ENCODE measurements around the gene SIGLEC15. TPM values are rescaled to one million over a fixed set of nuclear protein-coding genes. Genes with fewer than 3 reads are reported as not detected.

Gene SIGLEC15, protein sequence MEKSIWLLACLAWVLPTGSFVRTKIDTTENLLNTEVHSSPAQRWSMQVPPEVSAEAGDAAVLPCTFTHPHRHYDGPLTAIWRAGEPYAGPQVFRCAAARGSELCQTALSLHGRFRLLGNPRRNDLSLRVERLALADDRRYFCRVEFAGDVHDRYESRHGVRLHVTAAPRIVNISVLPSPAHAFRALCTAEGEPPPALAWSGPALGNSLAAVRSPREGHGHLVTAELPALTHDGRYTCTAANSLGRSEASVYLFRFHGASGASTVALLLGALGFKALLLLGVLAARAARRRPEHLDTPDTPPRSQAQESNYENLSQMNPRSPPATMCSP
- total RNA-seq (not detected in 2 replicates), polyA plus RNA-seq (0.10 TPM in 1 of 2 replicates, not detected in the other), polyA minus RNA-seq (not detected in 2 replicates)
- 0.07 TPM for total RNA-seq (2013)

- no peak within 1 kb of the TSS for H3K27ac ChIP-seq (ENCODE audit: low read length in 2 of 2)
- no peak within 1 kb of the TSS for H3K27ac Mint-ChIP-seq
- CTCF ChIA-PET = no interaction called here
These were observed at the start of gene SIGLEC15 for GRCh38 chr18:45825258-45826044. Gene SIGLEC15, plus strand, starts transcription at chr18:45825675. Its CDS starts 54 bp downstream, at chr18:45825729.

More at GRCh38 chr18:45825258-45826044, at the start of gene SIGLEC15:
- Histone ChIP-seq H3K9ac (ENCODE audit: low read length) (no peak within 1 kb of the TSS), H3K4me3 (ENCODE audit: control extremely low read depth in 1 of 5, extremely low read depth in 1 of 5, insufficient read depth in 1 of 5, low read depth in 2 of 5, low read length in 4 of 5) (no peak within 1 kb of the TSS), H2AFZ (ENCODE audit: insufficient read depth, low read depth, low read length, poor library complexity, severe bottlenecking) (no peak within 1 kb of the TSS), H3K9me3 (ENCODE audit: control extremely low read depth in 1 of 3, control insufficient read depth in 2 of 3, insufficient read depth in 1 of 3, low read length in 2 of 3) (no peaks in the 10 kb centered on the region), H3K4me1 (ENCODE audit: control insufficient read depth in 2 of 2, insufficient read depth in 2 of 2, low read length in 2 of 2) (peaks cover 20 to 27% of the 10 kb centered on the region in 2 donors), H3K27me3 (replicated peaks in 1 of 4; ENCODE audit: control extremely low read depth in 1 of 4, control insufficient read depth in 3 of 4, insufficient read depth in 4 of 4, low read length in 3 of 4) (peaks cover 0 to 8% (median 4%) of the 10 kb centered on the region in 4 experiments), H3K79me2 (ENCODE audit: control insufficient read depth, insufficient read depth, low read length) (no peaks in the 10 kb centered on the region), H3K4me2 (replicated peaks; ENCODE audit: low read depth, low read length, poor library complexity, severe bottlenecking) (peak within 1 kb of the TSS; percentile 25), H4K20me1 (ENCODE audit: control insufficient read depth, insufficient read depth, low read length, poor library complexity, severe bottlenecking) (no peaks in the 10 kb centered on the region), H3K36me3 (replicated peaks in 1 of 2; ENCODE audit: control extremely low read depth in 1 of 2, control insufficient read depth in 1 of 2, extremely low read depth in 1 of 2, insufficient read depth in 2 of 2, low read length in 1 of 2) (no peaks in the 10 kb centered on the region)
- H3K9me3 Mint-ChIP-seq (ENCODE audit: insufficient read depth) = peaks cover 10% of the 10 kb centered on the region
- H3K27me3 Mint-ChIP-seq = peaks cover 53% of the 10 kb centered on the region
- 6% methylated on average over 7 of the region's 12 CpGs for WGBS (ENCODE audit: insufficient coverage)
- intact Hi-C loops (cut with micrococcal nuclease) = no loop called here
- ATAC-seq (ENCODE audit: low read depth) = peak; percentile 23
- DNase-seq = no peak
- H3K4me3 Mint-ChIP-seq = no peak within 1 kb of the TSS
- peaks cover 41% of the 10 kb centered on the region for H3K4me1 Mint-ChIP-seq
- TF ChIP-seq CTCF (IDR thresholded peaks at IDR 0.05) = no peak
- no peak for TF ChIP-seq EZH2 (IDR thresholded peaks at IDR 0.05; ENCODE audit: borderline replicate concordance, insufficient read depth, low read depth, low read length, poor library complexity, severe bottlenecking)
- POLR2A ChIA-PET = interaction anchor here (0.6 kb wide), 1 partner anchor 83 kb away, joined by 16 read pairs; no protein-coding TSS in a partner anchor
